NCI-H510A (cell line): ENCODE measurements around the gene CIROP.

ENCODE experiments used
- DNase-seq: peaks from one replicate; lab custom pipeline; 2025; lab: John Stamatoyannopoulos, UW

CIROP gene

GRCh38 chr14:23066855-23067744 lies 37.7 kb downstream of the CIROP start:
- DNase-seq: no peak

GRCh38 chr14:23066368-23066767 lies 38.4 kb downstream of the CIROP start:
- DNase-seq: no peak

GRCh38 chr14:23063601-23064000 lies 41.2 kb downstream of the CIROP start:
- no peak for DNase-seq

GRCh38 chr14:23062002-23062401 lies 42.8 kb downstream of the CIROP start:
- DNase-seq: no peak

- DNase-seq: no peak
Measured at GRCh38 chr14:23060536-23061260, 44.1 kb downstream of the CIROP start.

GRCh38 chr14:23058654-23059504 lies 45.9 kb downstream of the CIROP start:
- DNase-seq: no peak

GRCh38 chr14:23057757-23058653 lies 46.8 kb downstream of the CIROP start:
- DNase-seq: no peak

- DNase-seq: no peak
Measured at GRCh38 chr14:23056956-23057756, 47.6 kb downstream of the CIROP start, which contains the start of gene CDH24. CDH24 (minus strand) TSS chr14:23057520; CDS start chr14:23055733, 1,787 bp downstream.

- no peak for DNase-seq
Measured at GRCh38 chr14:23056145-23056955, 48.4 kb downstream of the CIROP start.

- no peak for DNase-seq
Measured at GRCh38 chr14:23055621-23056144, 49.1 kb downstream of the CIROP start.

GRCh38 chr14:23055147-23055550 lies 49.6 kb downstream of the CIROP start:
- DNase-seq: no peak

- DNase-seq: no peak
Measured at GRCh38 chr14:23054000-23054811, 50.6 kb downstream of the CIROP start.

- no peak for DNase-seq
Measured at GRCh38 chr14:23053426-23053825, 51.4 kb downstream of the CIROP start.

- DNase-seq: no peak
Measured at GRCh38 chr14:23052671-23053070, 52.1 kb downstream of the CIROP start.

- no peak for DNase-seq
Measured at GRCh38 chr14:23052182-23052623, 52.6 kb downstream of the CIROP start.

- no peak for DNase-seq
Measured at GRCh38 chr14:23051141-23052057, 53.4 kb downstream of the CIROP start.
